GM12878 (cell line): Measurements from ENCODE around the gene CLN6. TPM values are rescaled to one million over a fixed set of nuclear protein-coding genes. Genes with fewer than 3 reads are reported as not detected.

ENCODE experiments used
- ATAC-seq: fragments of 200-7000 bp; cut with Tn5 transposase; 3 replicates; pipeline ENCODE4 v1.9.1; 2020; ENCODE audit warnings: mild to moderate bottlenecking, moderate library complexity
- BruUV-seq: library from RNA; stranded (reverse); fragments of 400-500 nt; replicated peaks from 2 replicates; lab custom pipeline; 2021; lab: Mats Ljungman, UMichigan
- CTCF ChIA-PET: fragments of 300-600 bp; sonication (Branson Sonifier 250); formaldehyde crosslinking; extraction: SDS; loops from one replicate; lab custom pipeline; 2021; ENCODE audit warnings: inconsistent platforms; lab: Yijun Ruan, JAX
- POLR2A ChIA-PET: fragments of 350-600 bp; formaldehyde crosslinking; extraction: SDS; loops from one replicate; lab custom pipeline; 2021; ENCODE audit warnings: inconsistent platforms; lab: Charles Lee
- RAD21 ChIA-PET: fragments of 300-600 bp; sonication (Branson Sonifier 250); formaldehyde crosslinking; loops from one replicate; lab custom pipeline; 2023; ENCODE audit warnings: antibody characterized with exemption; ENCODE audit not compliant: unreplicated experiment; lab: Charles Lee
- SMC1A ChIA-PET: fragments of 300-600 bp; sonication (Branson Sonifier 250); formaldehyde crosslinking; loops from one replicate; lab custom pipeline; 2023; ENCODE audit not compliant: unreplicated experiment, uncharacterized antibody; lab: Charles Lee
- DNase-seq: peaks from one replicate; pipeline ENCODE4 v3.0.0-alpha.2; 2011; ENCODE audit warnings: low read depth, low spot score
- FAIRE-seq: peaks from 3 replicates; lab custom pipeline; 2011; peaks lifted over from hg19 to GRCh38; lab: Jason Lieb, UNC
- H2AFZ ChIP-seq: 2 replicates; pipeline ENCODE4 v1.6.0; 2011; ENCODE audit warnings: low read depth, low read length, control low read depth; ENCODE audit not compliant: control insufficient read depth
- H3K27ac ChIP-seq: 2 replicates; pipeline ENCODE4 v1.5.1; 2011; ENCODE audit warnings: control low read depth; ENCODE audit not compliant: control insufficient read depth, insufficient read depth
- H3K27me3 ChIP-seq, 2 experiments: replicated peaks in 1 of 2; 2 replicates each; pipeline versions ENCODE4 v1.6.0 to v1.6.1; 2011; ENCODE audit warnings: low read length in 1 of 2; ENCODE audit not compliant: control insufficient read depth in 2 of 2, insufficient read depth in 2 of 2
- H3K36me3 ChIP-seq, 2 experiments: 2 replicates each; pipeline ENCODE4 v1.5.1; 2011; ENCODE audit warnings: low read length in 1 of 2; ENCODE audit not compliant: control insufficient read depth in 2 of 2, insufficient read depth in 2 of 2
- H3K4me1 ChIP-seq: 2 replicates; pipeline ENCODE4 v1.6.1; 2011; ENCODE audit warnings: mild to moderate bottlenecking, low read length, moderate library complexity, mixed read lengths; ENCODE audit not compliant: control insufficient read depth, insufficient read depth
- H3K4me2 ChIP-seq: 2 replicates; pipeline ENCODE4 v1.6.0; 2011; ENCODE audit warnings: control low read depth; ENCODE audit not compliant: control insufficient read depth, insufficient read depth
- H3K4me3 ChIP-seq: fragments of 200-600 bp; sonication (generic); 2 replicates; pipeline ENCODE4 v1.5.1; 2016
- H3K79me2 ChIP-seq: 2 replicates; pipeline ENCODE4 v1.6.0; 2011; ENCODE audit warnings: low read length; ENCODE audit not compliant: control insufficient read depth, insufficient read depth
- H3K9ac ChIP-seq: 2 replicates; pipeline ENCODE4 v1.8.0; 2011; ENCODE audit warnings: low read length, control low read depth, mixed read lengths; ENCODE audit not compliant: control insufficient read depth, insufficient read depth
- H3K9me3 ChIP-seq: replicated peaks from 3 replicates; pipeline ENCODE4 v1.5.1; 2011; ENCODE audit warnings: mild to moderate bottlenecking, low read length; ENCODE audit not compliant: control insufficient read depth, insufficient read depth
- H4K20me1 ChIP-seq: 2 replicates; pipeline ENCODE4 v1.6.0; 2011; ENCODE audit not compliant: control insufficient read depth, insufficient read depth
- BHLHE40 ChIP-seq, 2 experiments: fragments of 450-650 bp in 1 of 2; IDR thresholded peaks; 2 replicates each; pipeline ENCODE4 v1.6.1; 2011 to 2017; ENCODE audit warnings: low read depth in 2 of 2, borderline replicate concordance in 1 of 2, improper control_type of control experiment in 1 of 2, low read length in 1 of 2, mild to moderate bottlenecking in 1 of 2
- E2F8 ChIP-seq: fragments of 450-650 bp; IDR thresholded peaks from 2 replicates; pipeline ENCODE4 v1.6.1; 2018; ENCODE audit warnings: mild to moderate bottlenecking, low read depth, moderate library complexity; ENCODE audit not compliant: partially characterized antibody
- GATAD2B ChIP-seq: fragments of 450-650 bp; conservative IDR thresholded peaks from 2 replicates; pipeline ENCODE4 v1.6.1; 2017; ENCODE audit warnings: low read depth, mild to moderate bottlenecking, moderate library complexity
- HCFC1 ChIP-seq: fragments of 150-350 bp; IDR thresholded peaks from 2 replicates; pipeline ENCODE4 v1.6.1; 2014; ENCODE audit warnings: low read length
- MTA2 ChIP-seq: fragments of 450-650 bp; IDR thresholded peaks from 2 replicates; pipeline ENCODE4 v1.6.1; 2016; ENCODE audit warnings: low read depth, mild to moderate bottlenecking, moderate library complexity
- NBN ChIP-seq: fragments of 450-650 bp; IDR thresholded peaks from 2 replicates; pipeline ENCODE4 v1.6.1; 2016
- NKRF ChIP-seq: fragments of 450-650 bp; conservative IDR thresholded peaks from 2 replicates; pipeline ENCODE4 v1.6.1; 2017; ENCODE audit warnings: mild to moderate bottlenecking, moderate library complexity
- POU2F2 ChIP-seq: IDR thresholded peaks from 3 replicates; pipeline ENCODE4 v1.6.1; 2011; ENCODE audit warnings: low read depth, mild to moderate bottlenecking, low read length, borderline replicate concordance
- RELA ChIP-seq: fragments of 450-650 bp; IDR thresholded peaks from 2 replicates; pipeline ENCODE4 v1.8.0; 2014; ENCODE audit warnings: borderline replicate concordance; ENCODE audit not compliant: partially characterized antibody
- SMAD1 ChIP-seq: fragments of 450-650 bp; IDR thresholded peaks from 2 replicates; pipeline ENCODE4 v1.6.1; 2018; ENCODE audit warnings: mild to moderate bottlenecking, low read depth; ENCODE audit not compliant: partially characterized antibody
- SPI1 ChIP-seq: IDR thresholded peaks from 2 replicates; pipeline ENCODE4 v1.6.1; 2011; ENCODE audit warnings: low read depth, mild to moderate bottlenecking, low read length, moderate library complexity, borderline replicate concordance; ENCODE audit not compliant: insufficient read depth
- SREBF2 ChIP-seq: IDR thresholded peaks from 2 replicates; pipeline ENCODE4 v1.6.1; 2012; ENCODE audit warnings: mild to moderate bottlenecking, low read length
- STAT3 ChIP-seq: IDR thresholded peaks from 2 replicates; pipeline ENCODE4 v1.6.1; 2011; ENCODE audit warnings: low read depth, low read length, improper control_type of control experiment
- SUZ12 ChIP-seq: fragments of 200-600 bp; sonication (generic); IDR thresholded peaks from one replicate; pipeline ENCODE4 v1.6.1; 2018; ENCODE audit warnings: antibody characterized with exemption, mild to moderate bottlenecking; ENCODE audit not compliant: unreplicated experiment
- YBX1 ChIP-seq: fragments of 450-650 bp; IDR thresholded peaks from 2 replicates; pipeline ENCODE4 v1.6.1; 2016; ENCODE audit warnings: antibody characterized with exemption
- ZBED1 ChIP-seq: IDR thresholded peaks from 2 replicates; pipeline ENCODE4 v1.6.1; 2016; ENCODE audit warnings: borderline replicate concordance
- ZBTB11 ChIP-seq: fragments of 450-650 bp; formaldehyde crosslinking; IDR thresholded peaks from 2 replicates; pipeline ENCODE4 v1.5.0; 2022; ENCODE audit warnings: mild to moderate bottlenecking, missing genetic modification characterization
- WGBS: methylation state at CpG from one replicate; pipeline ENCODE4 v1.1.6; 2016; ENCODE audit warnings: low lambda C conversion rate; ENCODE audit not compliant: insufficient replicate concordance, insufficient coverage; ENCODE audit errors: missing lambda C conversion rate; 5-methylcytosine and 5-hydroxymethylcytosine counted together
- in situ Hi-C: fragments of 300-500 bp; cut with MboI; formaldehyde crosslinking; loops from 9 replicates; pipeline ENCODE4 v1.14.3; 2018; ENCODE audit warnings: mixed read lengths
- intact Hi-C: fragments of 100-400 bp; cut with micrococcal nuclease; formaldehyde crosslinking; loops from one replicate; pipeline ENCODE4 v1.14.2; 2022; ENCODE audit not compliant: unreplicated experiment
- polyA plus RNA-seq, 11 experiments: library from polyadenylated mRNA; depleted of rRNA in 4 of 11; unstranded in 6 of 11; stranded (reverse) in 5 of 11; fragments of >200 nt; fragmentation: Nextera tagmentation in 4 of 11; fragmentation: Illumina TruSeq in 1 of 11; extraction: Ambion mirVana in 4 of 11; extraction: Trizol in 1 of 11; gene quantifications; 1 replicate in 1 of 11; 2 replicates in 10 of 11; pipeline versions ENCODE4 v1.2.1 to v1.2.3, GENCODE V29; 2011 to 2016; ENCODE audit warnings: inconsistent platforms in 2 of 11, missing spikeins in 2 of 11, low read depth in 1 of 11
- total RNA-seq, 4 experiments: library from RNA; depleted of rRNA in 3 of 4; stranded (reverse); fragments of >200 nt in 3 of 4; fragmentation: Illumina TruSeq in 1 of 4; extraction: Trizol in 1 of 4; gene quantifications; 2 replicates each; pipeline versions ENCODE4 v1.2.1 to v1.2.3, GENCODE V29; 2013 to 2021

The CLN6 gene
- total and polyA plus RNA-seq, 10 of the 15 experiments (the other 5 are each of a cell fraction or from before 2014, with no cell fraction given): 0.74 to 69.0 (median 30.3) TPM

GRCh38 chr15:68268405-68268804 is 38.9 kb upstream of the CLN6 start:
- in situ Hi-C loops (no loop called here), intact Hi-C loops (no loop called here)
- no peaks in the 10 kb centered on the region for H3K79me2 ChIP-seq
- no peak for FAIRE-seq
- H3K36me3 ChIP-seq: no peaks in the 10 kb centered on the region
- WGBS: 14% methylated on average over 3 of the region's 3 CpGs
- POLR2A ChIA-PET: no interaction called here
- ATAC-seq: no peak
- H4K20me1 ChIP-seq: no peaks in the 10 kb centered on the region
- H2AFZ ChIP-seq: no peak overlapping the region
- H3K27me3 ChIP-seq: no peaks in the 10 kb centered on the region; a peak in 2 of 4 replicates
- no peak overlapping the region for H3K9ac ChIP-seq
- SMC1A ChIA-PET: no interaction called here
- H3K4me2 ChIP-seq: no peak overlapping the region
- H3K27ac ChIP-seq: no peak overlapping the region
- no peak overlapping the region for H3K4me3 ChIP-seq
- H3K9me3 ChIP-seq: no peaks in the 10 kb centered on the region
- CTCF ChIA-PET: interaction anchor here (0.9 to 1.0 kb wide), 2 partner anchors 15 to 38 kb away, joined by 3 to 4 read pairs; no protein-coding TSS in a partner anchor
- RAD21 ChIA-PET: no interaction called here
- BruUV-seq: no TSS peak
- no peaks in the 10 kb centered on the region for H3K4me1 ChIP-seq
- DNase-seq: no peak
- TF ChIP-seq SPI1 (no peak), HCFC1 (no peak), ZBED1 (no peak), NBN (no peak), ZBTB11 (no peak), STAT3 (no peak), SUZ12 (no peak), RELA (no peak), BHLHE40 (IDR thresholded peaks at IDR 0.05; ENCODE audit: borderline replicate concordance in 1 of 2, low read depth in 2 of 2, low read length in 1 of 2) (no peak), MTA2 (no peak), GATAD2B (no peak), E2F8 (no peak), SREBF2 (no peak), YBX1 (no peak), POU2F2 (no peak), SMAD1 (no peak), NKRF (no peak)
